Heart right ventricle (tissue), 16 donors: ENCODE results near the gene ZNF326. TPM values are rescaled to one million over a fixed set of nuclear protein-coding genes. Genes with fewer than 3 reads are reported as not detected.

Source experiments
- ATAC-seq, 8 donors: fragments of 200-7000 bp; cut with Tn5 transposase; one replicate each; pipeline ENCODE4 v1.9.1; 2020; ENCODE audit warnings: mild to moderate bottlenecking in 8 of 8, moderate library complexity in 8 of 8, moderate number of reproducible peaks in 1 of 8
- DNase-seq, 2 donors: peaks; one replicate each; pipeline ENCODE4 v3.0.0-alpha.2; 2020
- H3K27ac ChIP-seq, 10 donors: fragments of 200-600 bp; sonication (generic) in 2 of 10; one replicate each; pipeline versions ENCODE4 v1.5.0 to v1.8.0; 2020 to 2022; ENCODE audit warnings: mild to moderate bottlenecking in 3 of 10
- H3K27me3 ChIP-seq, 7 donors: fragments of 200-600 bp; one replicate each; pipeline ENCODE4 v1.8.0; 2021 to 2022; ENCODE audit warnings: mild to moderate bottlenecking in 2 of 7
- H3K36me3 ChIP-seq, 9 donors: fragments of 200-600 bp; sonication (generic) in 1 of 9; one replicate each; pipeline versions ENCODE4 v1.5.0 to v1.8.0; 2020 to 2022; ENCODE audit warnings: mild to moderate bottlenecking in 2 of 9
- H3K4me1 ChIP-seq, 9 donors: fragments of 200-600 bp; sonication (generic) in 1 of 9; one replicate each; pipeline versions ENCODE4 v1.5.0 to v1.8.0; 2020 to 2022; ENCODE audit warnings: mild to moderate bottlenecking in 4 of 9
- H3K4me3 ChIP-seq, 10 donors: fragments of 200-600 bp; sonication (generic) in 2 of 10; one replicate each; pipeline versions ENCODE4 v1.5.0 to v1.8.0; 2020 to 2022; ENCODE audit warnings: mild to moderate bottlenecking in 7 of 10, moderate library complexity in 2 of 10
- H3K9me3 ChIP-seq, 11 donors: fragments of 200-600 bp in 10 of 11; sonication (generic) in 2 of 11; one replicate each; pipeline versions ENCODE4 v1.5.0 to v1.8.0; 2013 to 2022; ENCODE audit warnings: mild to moderate bottlenecking in 2 of 11, control low read depth in 1 of 11, moderate library complexity in 1 of 11
- CTCF ChIP-seq, 9 donors: fragments of 200-600 bp; sonication (generic) in 2 of 9; IDR thresholded peaks; one replicate each; pipeline versions ENCODE4 v1.5.0 to v1.8.0; 2021 to 2022; ENCODE audit warnings: antibody characterized with exemption in 9 of 9, mild to moderate bottlenecking in 5 of 9, moderate library complexity in 1 of 9
- WGBS, 2 donors: extraction: QIAGEN DNeasy Blood & Tissue Kit; methylation state at CpG; one replicate each; pipeline ENCODE4 v1.1.7; 2013; ENCODE audit warnings: inconsistent platforms in 1 of 2; 5-methylcytosine and 5-hydroxymethylcytosine counted together
- intact Hi-C, 10 donors: fragments of 100-400 bp; cut with DNase I; formaldehyde crosslinking; loops; one replicate each; pipeline versions ENCODE4 v1.11.1 to v1.14.2; 2022
- polyA plus RNA-seq, 2 donors: library from polyadenylated mRNA; stranded (reverse); fragments of 200-250 nt; gene quantifications; one replicate each; pipeline ENCODE4 v1.2.3, GENCODE V29; 2013
- total RNA-seq, 10 donors: library from RNA; stranded (reverse); fragmentation: NEBNext Ultra II Directional in 3 of 10; extraction: Animal tissue kit (Norgen Biotek cat#: 25700) in 3 of 10; gene quantifications; one replicate each; pipeline versions ENCODE4 v1.2.1 to v1.2.4, GENCODE V29; 2021 to 2023
- donor health status: Arrhythmogenic right ventricular cardiomyopathy.
- donor health status: ischemic (EF 13 %, LVEDD 7.1; RV severe dilation, severe dysfunction).
- donor health status: healthy with polysubstance abuse.
- donor health status: DM: no; HTN: yes; CAD: no.
- donor health status: DM: no; HTN: no; CAD: no.
- donor health status: ischemic (EF 25% LVEDD 6.9; RV normal size, moderate dysfunction).
- donor health status: ischemic (EF 25% LVEDD 5.7; RV mildly dilated, moderate dysfunction).
- donor health status: healthy.
- donor health status: DM: yes; HTN: yes; CAD: no.
- donor health status: Ischemic cardiomyopathy.
- donor health status: ischemic (EF 35%, LVEDD 5.7; RV mildly dilated, moderate dysfunction).
- donor health status: nonischemic (EF 11% LVEDD 7.7; RV severe dilation, severe dysfunction).
- donor health status: DM: yes; HTN: yes; CAD: no.
- donor health status: PGD.
- donor health status: ischemic (EF 29% LVEDD 5.4; RV normal size, mild dysfunction).
- donor health status: nonischemic (EF 23%, LVEDD 6.1; RV moderate dilation, normal function).

The ZNF326 gene
- total and polyA plus RNA-seq, 12 donors: 7.6 to 14.3 (median 11.6) TPM

- H3K9me3 ChIP-seq: peaks cover 0 to 9% (median 0%) of the 10 kb centered on the region in 11 donors
- H3K27ac ChIP-seq: no peak overlapping the region
- no peaks in the 10 kb centered on the region for H3K4me1 ChIP-seq
- TF ChIP-seq CTCF (IDR thresholded peaks at IDR 0.05): no peak
- 66 to 69% methylated on average over 5 of the region's 5 CpGs for WGBS, 2 donors
- intact Hi-C loops: no loop called here
- ATAC-seq: no peak
- peaks cover 0 to 15% (median 8%) of the 10 kb centered on the region in 7 donors for H3K27me3 ChIP-seq
- no peak overlapping the region for H3K4me3 ChIP-seq
- H3K36me3 ChIP-seq: no peaks in the 10 kb centered on the region
- no peak for DNase-seq
Measured at GRCh38 chr1:90074137-90074536, 79.2 kb downstream of the ZNF326 start.

GRCh38 chr1:90074566-90074965 lies 79.7 kb downstream of the ZNF326 start:
- 85 to 91% methylated on average over 4 of the region's 4 CpGs for WGBS, 2 donors
- DNase-seq: no peak
- H3K36me3 ChIP-seq: no peaks in the 10 kb centered on the region
- H3K27me3 ChIP-seq: peaks cover 0 to 15% (median 8%) of the 10 kb centered on the region in 7 donors
- no peak for ATAC-seq
- intact Hi-C loops: no loop called here
- no peaks in the 10 kb centered on the region for H3K4me1 ChIP-seq
- H3K27ac ChIP-seq: no peak overlapping the region
- H3K9me3 ChIP-seq: peaks cover 0 to 9% (median 0%) of the 10 kb centered on the region in 11 donors
- no peak overlapping the region for H3K4me3 ChIP-seq
- no peak for TF ChIP-seq CTCF (IDR thresholded peaks at IDR 0.05)

- intact Hi-C loops: no loop called here
- Histone ChIP-seq H3K9me3 (peaks cover 0 to 9% (median 0%) of the 10 kb centered on the region in 11 donors), H3K36me3 (no peaks in the 10 kb centered on the region), H3K27ac (no peak overlapping the region), H3K27me3 (peaks cover 0 to 15% (median 8%) of the 10 kb centered on the region in 7 donors), H3K4me3 (no peak overlapping the region), H3K4me1 (no peaks in the 10 kb centered on the region)
- DNase-seq (no peak), ATAC-seq (no peak)
- 66 to 75% methylated on average over 1 of the region's 1 CpG for WGBS, 2 donors
- no peak for TF ChIP-seq CTCF (IDR thresholded peaks at IDR 0.05)
Measured at GRCh38 chr1:90074970-90075391, 80.1 kb downstream of the ZNF326 start.

GRCh38 chr1:90083995-90084394 lies 89.1 kb downstream of the ZNF326 start:
- Histone ChIP-seq H3K9me3 (no peaks in the 10 kb centered on the region), H3K27me3 (peaks cover 0 to 40% (median 4%) of the 10 kb centered on the region in 7 donors)

More at GRCh38 chr1:90083995-90084394, 89.1 kb downstream of the ZNF326 start:
- ATAC-seq (no peak), DNase-seq (no peak)
- no peaks in the 10 kb centered on the region for H3K4me1 ChIP-seq
- H3K4me3 ChIP-seq: no peak overlapping the region
- WGBS, 2 donors: 85 to 87% methylated on average over 7 of the region's 7 CpGs
- TF ChIP-seq CTCF (IDR thresholded peaks at IDR 0.05): no peak
- no peak overlapping the region for H3K27ac ChIP-seq
- no peaks in the 10 kb centered on the region for H3K36me3 ChIP-seq
- intact Hi-C loops: no loop called here

Other genes starting within 250 kb of the ZNF326 start
- 1 to 10 TPM; 5.1 to 8.2 (median 6.6) TPM for gene LRRC8D, start 174.1 kb upstream of the ZNF326 start, total RNA-seq
- 10 to 100 TPM in 1 of 2 donors, 1 to 10 TPM in 1; 3.0 to 11.0 TPM for gene LRRC8D, start 174.1 kb upstream of the ZNF326 start, polyA plus RNA-seq